Measurements from ENCODE around the gene CCER1.

DNA sequence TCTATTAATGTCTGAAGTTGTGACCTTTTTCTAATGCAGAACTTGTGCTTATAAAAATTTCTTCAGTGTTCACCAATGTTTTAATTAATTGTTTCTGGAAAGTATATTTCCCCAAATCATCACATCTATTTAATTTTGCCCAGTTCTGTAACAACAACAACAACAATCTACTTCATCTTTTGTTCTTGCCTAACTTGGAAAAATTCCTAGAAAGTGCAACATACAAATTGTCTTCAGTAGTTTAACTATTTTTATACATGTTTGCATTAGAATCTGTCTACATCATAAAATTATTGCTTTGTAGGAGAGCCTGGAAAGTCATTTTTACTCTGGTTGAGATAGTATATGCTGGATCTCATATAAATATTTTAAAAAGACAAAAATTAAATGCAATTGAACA is 38.5 kb downstream of the CCER1 start:
- no peak for TF ChIP-seq POLR2A (IDR thresholded peaks at IDR 0.05; ENCODE audit: low read depth, low read length)
- no peak for TF ChIP-seq POLR2AphosphoS5 (IDR thresholded peaks at IDR 0.05; ENCODE audit: low read depth, low read length)
- TF ChIP-seq TAF1 (IDR thresholded peaks at IDR 0.05; ENCODE audit: low read depth, low read length), result no peak
- TF ChIP-seq SPI1 (IDR thresholded peaks at IDR 0.05; ENCODE audit: low read depth, low read length), result no peak
- no peak for TF ChIP-seq POU2F2 (IDR thresholded peaks at IDR 0.05; ENCODE audit: low read depth, low read length)
- no peak for TF ChIP-seq PAX5 (IDR thresholded peaks at IDR 0.05; ENCODE audit: insufficient read depth, low read length, severe bottlenecking)
